GM12878 (cell line): ENCODE results near the gene ODR4. TPM values are rescaled to one million over a fixed set of nuclear protein-coding genes. Genes with fewer than 3 reads are reported as not detected.

ENCODE experiments used
- ATAC-seq: fragments of 200-7000 bp; cut with Tn5 transposase; 3 replicates; pipeline ENCODE4 v1.9.1; 2020; ENCODE audit warnings: mild to moderate bottlenecking, moderate library complexity
- BruUV-seq: library from RNA; stranded (reverse); fragments of 400-500 nt; replicated peaks from 2 replicates; lab custom pipeline; 2021; lab: Mats Ljungman, UMichigan
- CTCF ChIA-PET: fragments of 300-600 bp; sonication (Branson Sonifier 250); formaldehyde crosslinking; extraction: SDS; loops from one replicate; lab custom pipeline; 2021; ENCODE audit warnings: inconsistent platforms; lab: Yijun Ruan, JAX
- POLR2A ChIA-PET: fragments of 350-600 bp; formaldehyde crosslinking; extraction: SDS; loops from one replicate; lab custom pipeline; 2021; ENCODE audit warnings: inconsistent platforms; lab: Charles Lee
- RAD21 ChIA-PET: fragments of 300-600 bp; sonication (Branson Sonifier 250); formaldehyde crosslinking; loops from one replicate; lab custom pipeline; 2023; ENCODE audit warnings: antibody characterized with exemption; ENCODE audit not compliant: unreplicated experiment; lab: Charles Lee
- SMC1A ChIA-PET: fragments of 300-600 bp; sonication (Branson Sonifier 250); formaldehyde crosslinking; loops from one replicate; lab custom pipeline; 2023; ENCODE audit not compliant: unreplicated experiment, uncharacterized antibody; lab: Charles Lee
- DNase-seq: peaks from one replicate; pipeline ENCODE4 v3.0.0-alpha.2; 2011; ENCODE audit warnings: low read depth, low spot score
- FAIRE-seq: peaks from 3 replicates; lab custom pipeline; 2011; peaks lifted over from hg19 to GRCh38; lab: Jason Lieb, UNC
- H2AFZ ChIP-seq: 2 replicates; pipeline ENCODE4 v1.6.0; 2011; ENCODE audit warnings: low read depth, low read length, control low read depth; ENCODE audit not compliant: control insufficient read depth
- H3K27ac ChIP-seq: 2 replicates; pipeline ENCODE4 v1.5.1; 2011; ENCODE audit warnings: control low read depth; ENCODE audit not compliant: control insufficient read depth, insufficient read depth
- H3K27me3 ChIP-seq, 2 experiments: replicated peaks in 1 of 2; 2 replicates each; pipeline versions ENCODE4 v1.6.0 to v1.6.1; 2011; ENCODE audit warnings: low read length in 1 of 2; ENCODE audit not compliant: control insufficient read depth in 2 of 2, insufficient read depth in 2 of 2
- H3K36me3 ChIP-seq, 2 experiments: 2 replicates each; pipeline ENCODE4 v1.5.1; 2011; ENCODE audit warnings: low read length in 1 of 2; ENCODE audit not compliant: control insufficient read depth in 2 of 2, insufficient read depth in 2 of 2
- H3K4me1 ChIP-seq: 2 replicates; pipeline ENCODE4 v1.6.1; 2011; ENCODE audit warnings: mild to moderate bottlenecking, low read length, moderate library complexity, mixed read lengths; ENCODE audit not compliant: control insufficient read depth, insufficient read depth
- H3K4me2 ChIP-seq: 2 replicates; pipeline ENCODE4 v1.6.0; 2011; ENCODE audit warnings: control low read depth; ENCODE audit not compliant: control insufficient read depth, insufficient read depth
- H3K4me3 ChIP-seq: fragments of 200-600 bp; sonication (generic); 2 replicates; pipeline ENCODE4 v1.5.1; 2016
- H3K79me2 ChIP-seq: 2 replicates; pipeline ENCODE4 v1.6.0; 2011; ENCODE audit warnings: low read length; ENCODE audit not compliant: control insufficient read depth, insufficient read depth
- H3K9ac ChIP-seq: 2 replicates; pipeline ENCODE4 v1.8.0; 2011; ENCODE audit warnings: low read length, control low read depth, mixed read lengths; ENCODE audit not compliant: control insufficient read depth, insufficient read depth
- H3K9me3 ChIP-seq: replicated peaks from 3 replicates; pipeline ENCODE4 v1.5.1; 2011; ENCODE audit warnings: mild to moderate bottlenecking, low read length; ENCODE audit not compliant: control insufficient read depth, insufficient read depth
- H4K20me1 ChIP-seq: 2 replicates; pipeline ENCODE4 v1.6.0; 2011; ENCODE audit not compliant: control insufficient read depth, insufficient read depth
- NFIC ChIP-seq: IDR thresholded peaks from 2 replicates; pipeline ENCODE4 v1.6.1; 2012; ENCODE audit warnings: low read depth, mild to moderate bottlenecking, inconsistent platforms, low read length, moderate library complexity
- NKRF ChIP-seq: fragments of 450-650 bp; conservative IDR thresholded peaks from 2 replicates; pipeline ENCODE4 v1.6.1; 2017; ENCODE audit warnings: mild to moderate bottlenecking, moderate library complexity
- RELA ChIP-seq: fragments of 450-650 bp; IDR thresholded peaks from 2 replicates; pipeline ENCODE4 v1.8.0; 2014; ENCODE audit warnings: borderline replicate concordance; ENCODE audit not compliant: partially characterized antibody
- RUNX3 ChIP-seq: IDR thresholded peaks from 2 replicates; pipeline ENCODE4 v1.6.1; 2012; ENCODE audit warnings: low read length, inconsistent platforms
- SIN3A ChIP-seq: IDR thresholded peaks from 2 replicates; pipeline ENCODE4 v1.6.1; 2012; ENCODE audit warnings: low read depth, low read length, improper control_type of control experiment
- STAT1 ChIP-seq: fragments of 450-650 bp; conservative IDR thresholded peaks from 2 replicates; pipeline ENCODE4 v1.6.1; 2014; ENCODE audit warnings: antibody characterized with exemption, mild to moderate bottlenecking
- STAT3 ChIP-seq: IDR thresholded peaks from 2 replicates; pipeline ENCODE4 v1.6.1; 2011; ENCODE audit warnings: low read depth, low read length, improper control_type of control experiment
- YBX1 ChIP-seq: fragments of 450-650 bp; IDR thresholded peaks from 2 replicates; pipeline ENCODE4 v1.6.1; 2016; ENCODE audit warnings: antibody characterized with exemption
- ZBTB4 ChIP-seq: fragments of 450-650 bp; formaldehyde crosslinking; IDR thresholded peaks from 2 replicates; pipeline ENCODE4 v1.4.0; 2022; ENCODE audit warnings: mild to moderate bottlenecking, moderate library complexity
- ZBTB40 ChIP-seq: fragments of 450-650 bp; IDR thresholded peaks from 2 replicates; pipeline ENCODE4 v1.6.1; 2016; ENCODE audit warnings: mild to moderate bottlenecking, moderate library complexity, borderline replicate concordance
- in situ Hi-C: fragments of 300-500 bp; cut with MboI; formaldehyde crosslinking; loops from 9 replicates; pipeline ENCODE4 v1.14.3; 2018; ENCODE audit warnings: mixed read lengths
- intact Hi-C: fragments of 100-400 bp; cut with micrococcal nuclease; formaldehyde crosslinking; loops from one replicate; pipeline ENCODE4 v1.14.2; 2022; ENCODE audit not compliant: unreplicated experiment
- polyA plus RNA-seq, 11 experiments: library from polyadenylated mRNA; depleted of rRNA in 4 of 11; unstranded in 6 of 11; stranded (reverse) in 5 of 11; fragments of >200 nt; fragmentation: Nextera tagmentation in 4 of 11; fragmentation: Illumina TruSeq in 1 of 11; extraction: Ambion mirVana in 4 of 11; extraction: Trizol in 1 of 11; gene quantifications; 1 replicate in 1 of 11; 2 replicates in 10 of 11; pipeline versions ENCODE4 v1.2.1 to v1.2.3, GENCODE V29; 2011 to 2016; ENCODE audit warnings: inconsistent platforms in 2 of 11, missing spikeins in 2 of 11, low read depth in 1 of 11
- total RNA-seq, 4 experiments: library from RNA; depleted of rRNA in 3 of 4; stranded (reverse); fragments of >200 nt in 3 of 4; fragmentation: Illumina TruSeq in 1 of 4; extraction: Trizol in 1 of 4; gene quantifications; 2 replicates each; pipeline versions ENCODE4 v1.2.1 to v1.2.3, GENCODE V29; 2013 to 2021

ODR4 gene
- total and polyA plus RNA-seq, 10 of the 15 experiments (the other 5 are each of a cell fraction or from before 2014, with no cell fraction given): 10.4 to 19.4 (median 13.3) TPM

GRCh38 chr1:186418503-186418902 lies 42.9 kb downstream of the ODR4 start (continued):
- TF ChIP-seq ZBTB4 (CRISPR knock-in tag): no peak

GRCh38 chr1:186420311-186420710 lies 44.7 kb downstream of the ODR4 start:
- SMC1A ChIA-PET: interaction anchor here (0.9 to 1.3 kb wide), 4 partner anchors 12 to 48 kb away, joined by 3 to 5 read pairs (median 4); no protein-coding TSS in a partner anchor
- no peak overlapping the region for H2AFZ ChIP-seq
- TF ChIP-seq YBX1 (no peak), STAT1 (no peak), RUNX3 (no peak), STAT3 (no peak), ZBTB40 (no peak), SIN3A (no peak), RELA (no peak), NKRF (no peak), NFIC (no peak)

More at GRCh38 chr1:186420311-186420710, 44.7 kb downstream of the ODR4 start:
- Histone ChIP-seq H3K4me3 (no peak overlapping the region), H3K27me3 (no peaks in the 10 kb centered on the region), H3K9me3 (no peaks in the 10 kb centered on the region), H3K4me1 (peaks cover 8% of the 10 kb centered on the region), H3K4me2 (no peak overlapping the region), H3K36me3 (peaks cover 0 to 8% of the 10 kb centered on the region in 2 experiments; a peak in 2 of 4 replicates), H3K27ac (peak overlapping the region; percentile 18; the same call in 1 of the 2 replicates), H4K20me1 (no peaks in the 10 kb centered on the region), H3K79me2 (no peaks in the 10 kb centered on the region), H3K9ac (no peak overlapping the region)
- POLR2A ChIA-PET: no interaction called here
- CTCF ChIA-PET: interaction anchor here (0.6 to 1.3 kb wide), 6 partner anchors 16 to 824 kb away, joined by 3 to 5 read pairs (median 3); partner anchors contain the start of genes ODR4 and TPR
- FAIRE-seq (no peak), DNase-seq (no peak), ATAC-seq (no peak)
- RAD21 ChIA-PET: interaction anchor here (1.5 kb wide), 1 partner anchor 16 kb away, joined by 5 read pairs; no protein-coding TSS in a partner anchor
- intact Hi-C loops: no loop called here
- in situ Hi-C loops: no loop called here
- BruUV-seq: no TSS peak
